ENCODE results near the gene COL6A1.

DNA sequence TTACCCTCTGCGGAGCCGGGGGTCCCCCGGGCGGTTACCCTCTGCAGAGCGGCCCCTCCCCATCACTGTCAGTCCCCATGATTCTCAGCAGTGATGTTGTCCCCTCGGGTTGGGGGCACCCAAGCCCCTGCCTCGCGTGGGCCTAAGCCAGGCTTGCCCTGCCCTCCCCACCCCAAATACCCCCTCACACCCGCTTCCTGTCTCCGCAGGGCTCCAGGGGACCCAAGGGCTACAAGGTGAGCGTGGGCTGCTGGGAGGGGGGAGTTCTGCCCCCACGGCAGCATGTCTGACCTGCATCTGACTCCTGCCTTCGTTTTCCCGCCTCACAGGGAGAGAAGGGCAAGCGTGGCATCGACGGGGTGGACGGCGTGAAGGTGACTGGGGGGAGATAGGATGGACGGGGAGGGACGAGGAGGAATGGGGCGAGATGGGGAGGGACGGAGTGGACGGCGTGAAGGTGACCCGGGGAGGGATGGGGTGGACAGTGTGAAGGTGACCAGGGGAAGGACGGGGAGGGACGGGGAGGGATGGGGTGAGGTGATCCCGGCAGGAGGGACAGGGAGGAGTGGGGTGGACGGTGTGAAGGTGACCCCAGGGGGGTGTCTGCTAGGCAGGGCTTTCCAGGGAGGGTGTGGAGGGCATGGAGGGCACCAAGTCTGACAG lies 8.6 kb downstream of the COL6A1 start:
- TF ChIP-seq, protein P1, sequence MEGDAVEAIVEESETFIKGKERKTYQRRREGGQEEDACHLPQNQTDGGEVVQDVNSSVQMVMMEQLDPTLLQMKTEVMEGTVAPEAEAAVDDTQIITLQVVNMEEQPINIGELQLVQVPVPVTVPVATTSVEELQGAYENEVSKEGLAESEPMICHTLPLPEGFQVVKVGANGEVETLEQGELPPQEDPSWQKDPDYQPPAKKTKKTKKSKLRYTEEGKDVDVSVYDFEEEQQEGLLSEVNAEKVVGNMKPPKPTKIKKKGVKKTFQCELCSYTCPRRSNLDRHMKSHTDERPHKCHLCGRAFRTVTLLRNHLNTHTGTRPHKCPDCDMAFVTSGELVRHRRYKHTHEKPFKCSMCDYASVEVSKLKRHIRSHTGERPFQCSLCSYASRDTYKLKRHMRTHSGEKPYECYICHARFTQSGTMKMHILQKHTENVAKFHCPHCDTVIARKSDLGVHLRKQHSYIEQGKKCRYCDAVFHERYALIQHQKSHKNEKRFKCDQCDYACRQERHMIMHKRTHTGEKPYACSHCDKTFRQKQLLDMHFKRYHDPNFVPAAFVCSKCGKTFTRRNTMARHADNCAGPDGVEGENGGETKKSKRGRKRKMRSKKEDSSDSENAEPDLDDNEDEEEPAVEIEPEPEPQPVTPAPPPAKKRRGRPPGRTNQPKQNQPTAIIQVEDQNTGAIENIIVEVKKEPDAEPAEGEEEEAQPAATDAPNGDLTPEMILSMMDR (IDR thresholded peaks at IDR 0.05 in 2 of 3, conservative IDR thresholded peaks at IDR 0.05 in 1 of 3; ENCODE audit: borderline replicate concordance in 1 of 3, insufficient read depth in 1 of 3, low read depth in 2 of 3, low read length in 2 of 3), result no peak
- TF ChIP-seq POLR2AphosphoS5 (IDR thresholded peaks at IDR 0.05; ENCODE audit: low read depth, low read length) (no peak), EZH2 (IDR thresholded peaks at IDR 0.05) (no peak), YY1 (IDR thresholded peaks at IDR 0.05; ENCODE audit: extremely low read depth, insufficient replicate concordance, low read depth, low read length) (no peak), SIN3A (IDR thresholded peaks at IDR 0.05; ENCODE audit: low read depth) (no peak), EZH2phosphoT487 (IDR thresholded peaks at IDR 0.05; ENCODE audit: borderline replicate concordance) (no peak), POLR2A (IDR thresholded peaks at IDR 0.05; ENCODE audit: borderline replicate concordance, extremely low read depth, insufficient read depth, insufficient read length) (no peak)
- TF ChIP-seq, protein P2, sequence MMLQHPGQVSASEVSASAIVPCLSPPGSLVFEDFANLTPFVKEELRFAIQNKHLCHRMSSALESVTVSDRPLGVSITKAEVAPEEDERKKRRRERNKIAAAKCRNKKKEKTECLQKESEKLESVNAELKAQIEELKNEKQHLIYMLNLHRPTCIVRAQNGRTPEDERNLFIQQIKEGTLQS (IDR thresholded peaks at IDR 0.05), result no peak
- TF ChIP-seq, protein P3, sequence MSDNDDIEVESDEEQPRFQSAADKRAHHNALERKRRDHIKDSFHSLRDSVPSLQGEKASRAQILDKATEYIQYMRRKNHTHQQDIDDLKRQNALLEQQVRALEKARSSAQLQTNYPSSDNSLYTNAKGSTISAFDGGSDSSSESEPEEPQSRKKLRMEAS (IDR thresholded peaks at IDR 0.05), result no peak
- TF ChIP-seq, protein P4, sequence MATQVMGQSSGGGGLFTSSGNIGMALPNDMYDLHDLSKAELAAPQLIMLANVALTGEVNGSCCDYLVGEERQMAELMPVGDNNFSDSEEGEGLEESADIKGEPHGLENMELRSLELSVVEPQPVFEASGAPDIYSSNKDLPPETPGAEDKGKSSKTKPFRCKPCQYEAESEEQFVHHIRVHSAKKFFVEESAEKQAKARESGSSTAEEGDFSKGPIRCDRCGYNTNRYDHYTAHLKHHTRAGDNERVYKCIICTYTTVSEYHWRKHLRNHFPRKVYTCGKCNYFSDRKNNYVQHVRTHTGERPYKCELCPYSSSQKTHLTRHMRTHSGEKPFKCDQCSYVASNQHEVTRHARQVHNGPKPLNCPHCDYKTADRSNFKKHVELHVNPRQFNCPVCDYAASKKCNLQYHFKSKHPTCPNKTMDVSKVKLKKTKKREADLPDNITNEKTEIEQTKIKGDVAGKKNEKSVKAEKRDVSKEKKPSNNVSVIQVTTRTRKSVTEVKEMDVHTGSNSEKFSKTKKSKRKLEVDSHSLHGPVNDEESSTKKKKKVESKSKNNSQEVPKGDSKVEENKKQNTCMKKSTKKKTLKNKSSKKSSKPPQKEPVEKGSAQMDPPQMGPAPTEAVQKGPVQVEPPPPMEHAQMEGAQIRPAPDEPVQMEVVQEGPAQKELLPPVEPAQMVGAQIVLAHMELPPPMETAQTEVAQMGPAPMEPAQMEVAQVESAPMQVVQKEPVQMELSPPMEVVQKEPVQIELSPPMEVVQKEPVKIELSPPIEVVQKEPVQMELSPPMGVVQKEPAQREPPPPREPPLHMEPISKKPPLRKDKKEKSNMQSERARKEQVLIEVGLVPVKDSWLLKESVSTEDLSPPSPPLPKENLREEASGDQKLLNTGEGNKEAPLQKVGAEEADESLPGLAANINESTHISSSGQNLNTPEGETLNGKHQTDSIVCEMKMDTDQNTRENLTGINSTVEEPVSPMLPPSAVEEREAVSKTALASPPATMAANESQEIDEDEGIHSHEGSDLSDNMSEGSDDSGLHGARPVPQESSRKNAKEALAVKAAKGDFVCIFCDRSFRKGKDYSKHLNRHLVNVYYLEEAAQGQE (IDR thresholded peaks at IDR 0.05; ENCODE audit: low read depth), result no peak
